Measurements from ENCODE around the gene IKBKG. TPM values are rescaled to one million over a fixed set of nuclear protein-coding genes. Genes with fewer than 3 reads are reported as not detected.

The IKBKG gene
- total and polyA plus RNA-seq, 2 of the 13 experiments (the other 11 are each of a cell fraction or from before 2014, with no cell fraction given), result 30.6 to 44.3 TPM

DNA sequence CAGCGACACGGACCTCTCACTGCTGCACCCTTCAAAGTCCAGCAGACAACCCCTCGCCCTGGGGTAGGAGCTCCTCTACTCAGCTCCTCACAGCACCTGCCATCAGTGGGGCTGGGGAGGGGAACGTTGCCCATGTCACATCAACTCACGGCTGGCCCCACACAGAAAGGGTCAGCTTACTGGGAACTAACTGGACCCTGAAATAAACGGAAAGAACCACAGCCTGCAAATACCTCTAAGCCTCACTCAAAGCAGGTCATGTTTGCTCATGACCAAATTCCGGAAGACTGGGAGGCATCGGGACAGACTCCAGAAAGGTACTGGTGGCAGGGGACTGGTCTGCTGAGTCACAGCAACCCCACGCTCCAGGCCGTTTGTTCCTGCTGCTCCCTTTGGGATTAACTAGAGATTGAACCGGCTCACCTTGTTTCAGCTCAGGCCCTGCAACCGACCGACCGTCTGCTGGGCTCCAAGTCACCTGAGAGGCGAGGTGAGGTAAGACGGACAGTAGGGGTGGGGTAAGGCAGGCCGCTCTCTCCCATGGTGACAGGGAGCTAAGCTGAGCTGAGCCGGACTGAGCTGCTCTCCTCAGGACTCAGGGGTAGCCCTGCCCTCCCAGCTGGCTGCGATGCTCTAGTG, 6.4 kb upstream of the IKBKG start (continued):
- TF ChIP-seq, protein P1, sequence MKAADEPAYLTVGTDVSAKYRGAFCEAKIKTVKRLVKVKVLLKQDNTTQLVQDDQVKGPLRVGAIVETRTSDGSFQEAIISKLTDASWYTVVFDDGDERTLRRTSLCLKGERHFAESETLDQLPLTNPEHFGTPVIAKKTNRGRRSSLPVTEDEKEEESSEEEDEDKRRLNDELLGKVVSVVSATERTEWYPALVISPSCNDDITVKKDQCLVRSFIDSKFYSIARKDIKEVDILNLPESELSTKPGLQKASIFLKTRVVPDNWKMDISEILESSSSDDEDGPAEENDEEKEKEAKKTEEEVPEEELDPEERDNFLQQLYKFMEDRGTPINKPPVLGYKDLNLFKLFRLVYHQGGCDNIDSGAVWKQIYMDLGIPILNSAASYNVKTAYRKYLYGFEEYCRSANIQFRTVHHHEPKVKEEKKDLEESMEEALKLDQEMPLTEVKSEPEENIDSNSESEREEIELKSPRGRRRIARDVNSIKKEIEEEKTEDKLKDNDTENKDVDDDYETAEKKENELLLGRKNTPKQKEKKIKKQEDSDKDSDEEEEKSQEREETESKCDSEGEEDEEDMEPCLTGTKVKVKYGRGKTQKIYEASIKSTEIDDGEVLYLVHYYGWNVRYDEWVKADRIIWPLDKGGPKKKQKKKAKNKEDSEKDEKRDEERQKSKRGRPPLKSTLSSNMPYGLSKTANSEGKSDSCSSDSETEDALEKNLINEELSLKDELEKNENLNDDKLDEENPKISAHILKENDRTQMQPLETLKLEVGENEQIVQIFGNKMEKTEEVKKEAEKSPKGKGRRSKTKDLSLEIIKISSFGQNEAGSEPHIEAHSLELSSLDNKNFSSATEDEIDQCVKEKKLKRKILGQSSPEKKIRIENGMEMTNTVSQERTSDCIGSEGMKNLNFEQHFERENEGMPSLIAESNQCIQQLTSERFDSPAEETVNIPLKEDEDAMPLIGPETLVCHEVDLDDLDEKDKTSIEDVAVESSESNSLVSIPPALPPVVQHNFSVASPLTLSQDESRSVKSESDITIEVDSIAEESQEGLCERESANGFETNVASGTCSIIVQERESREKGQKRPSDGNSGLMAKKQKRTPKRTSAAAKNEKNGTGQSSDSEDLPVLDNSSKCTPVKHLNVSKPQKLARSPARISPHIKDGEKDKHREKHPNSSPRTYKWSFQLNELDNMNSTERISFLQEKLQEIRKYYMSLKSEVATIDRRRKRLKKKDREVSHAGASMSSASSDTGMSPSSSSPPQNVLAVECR (CRISPR knock-in tag; IDR thresholded peaks at IDR 0.05; ENCODE audit: borderline replicate concordance), result peak; percentile 44; the same call in 1 of the 2 replicates
- TF ChIP-seq FOXA1 (IDR thresholded peaks at IDR 0.05) (no peak), FOXA1 (CRISPR knock-in tag; IDR thresholded peaks at IDR 0.05) (peak; percentile 77), EHMT2 (IDR thresholded peaks at IDR 0.05; ENCODE audit: borderline replicate concordance, low read depth, low read length) (no peak), TOPORS (CRISPR knock-in tag; IDR thresholded peaks at IDR 0.05) (no peak), BCL6 (CRISPR knock-in tag; IDR thresholded peaks at IDR 0.05) (peak; percentile 53; the same call in 1 of the 2 replicates), ZNF496 (CRISPR knock-in tag; IDR thresholded peaks at IDR 0.05; ENCODE audit: insufficient replicate concordance) (no peak), SOX6 (IDR thresholded peaks at IDR 0.05) (no peak), SOX6 (CRISPR knock-in tag; IDR thresholded peaks at IDR 0.05) (peak; percentile 54; the same call in 1 of the 2 replicates), ZNF557 (CRISPR knock-in tag; IDR thresholded peaks at IDR 0.05) (no peak), ZNF616 (CRISPR knock-in tag; IDR thresholded peaks at IDR 0.05; ENCODE audit: low read depth) (no peak), EED (CRISPR knock-in tag; IDR thresholded peaks at IDR 0.05) (0 out of 2 replicates have a peak, but pooled peaks have one; percentile 20), MAFK (conservative IDR thresholded peaks at IDR 0.05 in 1 of 2, IDR thresholded peaks at IDR 0.05 in 1 of 2; ENCODE audit: low read length in 2 of 2) (peak; percentile 33 to 42; a peak in 1 of 4 replicates), NFE2 (CRISPR knock-in tag; IDR thresholded peaks at IDR 0.05) (peak; percentile 41; the same call in 1 of the 2 replicates)
- TF ChIP-seq, protein P2, sequence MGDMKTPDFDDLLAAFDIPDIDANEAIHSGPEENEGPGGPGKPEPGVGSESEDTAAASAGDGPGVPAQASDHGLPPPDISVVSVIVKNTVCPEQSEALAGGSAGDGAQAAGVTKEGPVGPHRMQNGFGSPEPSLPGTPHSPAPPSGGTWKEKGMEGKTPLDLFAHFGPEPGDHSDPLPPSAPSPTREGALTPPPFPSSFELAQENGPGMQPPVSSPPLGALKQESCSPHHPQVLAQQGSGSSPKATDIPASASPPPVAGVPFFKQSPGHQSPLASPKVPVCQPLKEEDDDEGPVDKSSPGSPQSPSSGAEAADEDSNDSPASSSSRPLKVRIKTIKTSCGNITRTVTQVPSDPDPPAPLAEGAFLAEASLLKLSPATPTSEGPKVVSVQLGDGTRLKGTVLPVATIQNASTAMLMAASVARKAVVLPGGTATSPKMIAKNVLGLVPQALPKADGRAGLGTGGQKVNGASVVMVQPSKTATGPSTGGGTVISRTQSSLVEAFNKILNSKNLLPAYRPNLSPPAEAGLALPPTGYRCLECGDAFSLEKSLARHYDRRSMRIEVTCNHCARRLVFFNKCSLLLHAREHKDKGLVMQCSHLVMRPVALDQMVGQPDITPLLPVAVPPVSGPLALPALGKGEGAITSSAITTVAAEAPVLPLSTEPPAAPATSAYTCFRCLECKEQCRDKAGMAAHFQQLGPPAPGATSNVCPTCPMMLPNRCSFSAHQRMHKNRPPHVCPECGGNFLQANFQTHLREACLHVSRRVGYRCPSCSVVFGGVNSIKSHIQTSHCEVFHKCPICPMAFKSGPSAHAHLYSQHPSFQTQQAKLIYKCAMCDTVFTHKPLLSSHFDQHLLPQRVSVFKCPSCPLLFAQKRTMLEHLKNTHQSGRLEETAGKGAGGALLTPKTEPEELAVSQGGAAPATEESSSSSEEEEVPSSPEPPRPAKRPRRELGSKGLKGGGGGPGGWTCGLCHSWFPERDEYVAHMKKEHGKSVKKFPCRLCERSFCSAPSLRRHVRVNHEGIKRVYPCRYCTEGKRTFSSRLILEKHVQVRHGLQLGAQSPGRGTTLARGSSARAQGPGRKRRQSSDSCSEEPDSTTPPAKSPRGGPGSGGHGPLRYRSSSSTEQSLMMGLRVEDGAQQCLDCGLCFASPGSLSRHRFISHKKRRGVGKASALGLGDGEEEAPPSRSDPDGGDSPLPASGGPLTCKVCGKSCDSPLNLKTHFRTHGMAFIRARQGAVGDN (CRISPR knock-in tag; IDR thresholded peaks at IDR 0.05), result peak; percentile 63
- TF ChIP-seq, protein P3, sequence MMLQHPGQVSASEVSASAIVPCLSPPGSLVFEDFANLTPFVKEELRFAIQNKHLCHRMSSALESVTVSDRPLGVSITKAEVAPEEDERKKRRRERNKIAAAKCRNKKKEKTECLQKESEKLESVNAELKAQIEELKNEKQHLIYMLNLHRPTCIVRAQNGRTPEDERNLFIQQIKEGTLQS (CRISPR knock-in tag; IDR thresholded peaks at IDR 0.05), result peak; percentile 50
- TF ChIP-seq, protein P4, sequence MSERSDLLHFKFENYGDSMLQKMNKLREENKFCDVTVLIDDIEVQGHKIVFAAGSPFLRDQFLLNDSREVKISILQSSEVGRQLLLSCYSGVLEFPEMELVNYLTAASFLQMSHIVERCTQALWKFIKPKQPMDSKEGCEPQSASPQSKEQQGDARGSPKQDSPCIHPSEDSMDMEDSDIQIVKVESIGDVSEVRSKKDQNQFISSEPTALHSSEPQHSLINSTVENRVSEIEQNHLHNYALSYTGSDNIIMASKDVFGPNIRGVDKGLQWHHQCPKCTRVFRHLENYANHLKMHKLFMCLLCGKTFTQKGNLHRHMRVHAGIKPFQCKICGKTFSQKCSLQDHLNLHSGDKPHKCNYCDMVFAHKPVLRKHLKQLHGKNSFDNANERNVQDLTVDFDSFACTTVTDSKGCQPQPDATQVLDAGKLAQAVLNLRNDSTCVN (CRISPR knock-in tag; IDR thresholded peaks at IDR 0.05; ENCODE audit: borderline replicate concordance), result peak; percentile 72; the same call in 1 of the 2 replicates
- TF ChIP-seq, protein P5, sequence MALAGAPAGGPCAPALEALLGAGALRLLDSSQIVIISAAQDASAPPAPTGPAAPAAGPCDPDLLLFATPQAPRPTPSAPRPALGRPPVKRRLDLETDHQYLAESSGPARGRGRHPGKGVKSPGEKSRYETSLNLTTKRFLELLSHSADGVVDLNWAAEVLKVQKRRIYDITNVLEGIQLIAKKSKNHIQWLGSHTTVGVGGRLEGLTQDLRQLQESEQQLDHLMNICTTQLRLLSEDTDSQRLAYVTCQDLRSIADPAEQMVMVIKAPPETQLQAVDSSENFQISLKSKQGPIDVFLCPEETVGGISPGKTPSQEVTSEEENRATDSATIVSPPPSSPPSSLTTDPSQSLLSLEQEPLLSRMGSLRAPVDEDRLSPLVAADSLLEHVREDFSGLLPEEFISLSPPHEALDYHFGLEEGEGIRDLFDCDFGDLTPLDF (CRISPR knock-in tag; IDR thresholded peaks at IDR 0.05), result no peak
